Activated naive CD4-positive, alpha-beta T cell treated with anti-CD3 and anti-CD28 coated beads, Interleukin-2, amount 10 ng/mL, durations not matched to agents 7 days and 5 days (primary cell): ENCODE data around the gene ACSS1.
A peak's percentile ranks its signal among the peaks of the same experiment; 100 is the strongest.

Experiments
- CTCF ChIA-PET: fragments of 350-600 bp; sonication (Branson Sonifier 250); formaldehyde crosslinking; loops from one replicate; lab custom pipeline; 2021; ENCODE audit warnings: antibody characterized with exemption; lab: Charles Lee
- DNase-seq: peaks from one replicate; pipeline ENCODE4 v3.0.0-alpha.2; 2020
- H3K27ac Mint-ChIP-seq: one replicate; pipeline ENCODE4 v1.8.0; 2021; ENCODE audit warnings: mild to moderate bottlenecking, moderate library complexity, mixed read lengths
- H3K27me3 Mint-ChIP-seq: one replicate; pipeline ENCODE4 v1.8.0; 2021; ENCODE audit warnings: mild to moderate bottlenecking, mixed read lengths
- H3K36me3 Mint-ChIP-seq: one replicate; pipeline ENCODE4 v1.8.0; 2021; ENCODE audit warnings: mixed read lengths
- H3K4me1 Mint-ChIP-seq: one replicate; pipeline ENCODE4 v1.8.0; 2021; ENCODE audit warnings: mixed read lengths
- H3K4me3 Mint-ChIP-seq: one replicate; pipeline ENCODE4 v1.8.0; 2021; ENCODE audit warnings: mild to moderate bottlenecking, moderate library complexity, mixed read lengths
- H3K9me3 Mint-ChIP-seq: one replicate; pipeline ENCODE4 v1.8.0; 2021; ENCODE audit warnings: mixed read lengths

Gene ACSS1

GRCh38 chr20:25059866-25060465, 2.0 kb upstream of the ACSS1 start:
- Mint-ChIP-seq H3K4me3 (no peak overlapping the region), H3K9me3 (no peaks in the 10 kb centered on the region), H3K27me3 (peaks cover 62% of the 10 kb centered on the region), H3K4me1 (peaks cover 27% of the 10 kb centered on the region), H3K27ac (no peak overlapping the region), H3K36me3 (peaks cover 11% of the 10 kb centered on the region)
- peak; percentile 12 for DNase-seq
- CTCF ChIA-PET, result interaction anchor here (1.0 to 12.3 kb wide), 2 partner anchors 63 to 129 kb away, joined by 3 to 184 read pairs; no protein-coding TSS in a partner anchor

GRCh38 chr20:25058847-25059810, 1.2 kb upstream of the ACSS1 start:
- Mint-ChIP-seq H3K27me3 (peaks cover 53% of the 10 kb centered on the region), H3K27ac (peak overlapping the region; percentile 86), H3K4me1 (peaks cover 36% of the 10 kb centered on the region), H3K9me3 (no peaks in the 10 kb centered on the region), H3K36me3 (peaks cover 20% of the 10 kb centered on the region), H3K4me3 (peak overlapping the region; percentile 72)
- DNase-seq, result peak; percentile 22
- CTCF ChIA-PET, result interaction anchor here (1.0 to 12.3 kb wide), 2 partner anchors 62 to 128 kb away, joined by 3 to 184 read pairs; no protein-coding TSS in a partner anchor

GRCh38 chr20:25057234-25058050, 497 bp downstream of the ACSS1 start:
- H3K4me1 Mint-ChIP-seq, result peaks cover 49% of the 10 kb centered on the region
- no peaks in the 10 kb centered on the region for H3K9me3 Mint-ChIP-seq
- H3K27me3 Mint-ChIP-seq, result peaks cover 36% of the 10 kb centered on the region
- CTCF ChIA-PET, result interaction anchor here (0.6 to 12.3 kb wide), 3 partner anchors 61 to 223 kb away, joined by 3 to 184 read pairs (median 3); no protein-coding TSS in a partner anchor
- peaks cover 27% of the 10 kb centered on the region for H3K36me3 Mint-ChIP-seq
- peak; percentile 84 for DNase-seq
- H3K4me3 Mint-ChIP-seq, result peak overlapping the region; percentile 87
- peak overlapping the region; percentile 95 for H3K27ac Mint-ChIP-seq

- Mint-ChIP-seq H3K9me3 (no peaks in the 10 kb centered on the region), H3K27ac (peak overlapping the region; percentile 95), H3K4me3 (peak overlapping the region; percentile 87), H3K27me3 (peaks cover 30% of the 10 kb centered on the region), H3K36me3 (peaks cover 29% of the 10 kb centered on the region), H3K4me1 (peaks cover 55% of the 10 kb centered on the region)
- CTCF ChIA-PET, result interaction anchor here (0.6 to 12.3 kb wide), 3 partner anchors 60 to 222 kb away, joined by 3 to 184 read pairs (median 3); no protein-coding TSS in a partner anchor
- DNase-seq, result no peak
Measured at GRCh38 chr20:25056690-25057233, 1.2 kb downstream of the ACSS1 start.

- Mint-ChIP-seq H3K36me3 (peaks cover 29% of the 10 kb centered on the region), H3K27me3 (peaks cover 21% of the 10 kb centered on the region), H3K9me3 (no peaks in the 10 kb centered on the region), H3K27ac (peak overlapping the region; percentile 95), H3K4me3 (peak overlapping the region; percentile 87), H3K4me1 (peaks cover 56% of the 10 kb centered on the region)
- CTCF ChIA-PET, result interaction anchor here (12.3 kb wide), 1 partner anchor 59 kb away, joined by 184 read pairs; no protein-coding TSS in a partner anchor
- DNase-seq, result peak; percentile 19
Measured at GRCh38 chr20:25055711-25056495, 2.0 kb downstream of the ACSS1 start.

- peaks cover 29% of the 10 kb centered on the region for H3K36me3 Mint-ChIP-seq
- CTCF ChIA-PET, result interaction anchor here (12.3 kb wide), 1 partner anchor 58 kb away, joined by 184 read pairs; no protein-coding TSS in a partner anchor
- H3K27me3 Mint-ChIP-seq, result peaks cover 13% of the 10 kb centered on the region
- peak overlapping the region; percentile 19 for H3K27ac Mint-ChIP-seq
- no peaks in the 10 kb centered on the region for H3K9me3 Mint-ChIP-seq
- H3K4me1 Mint-ChIP-seq, result peaks cover 55% of the 10 kb centered on the region
- DNase-seq, result peak; percentile 7
- peak overlapping the region; percentile 87 for H3K4me3 Mint-ChIP-seq
Measured at GRCh38 chr20:25054995-25055629, 2.8 kb downstream of the ACSS1 start.

- Mint-ChIP-seq H3K4me1 (peaks cover 52% of the 10 kb centered on the region), H3K27ac (no peak overlapping the region), H3K27me3 (peaks cover 5% of the 10 kb centered on the region), H3K4me3 (no peak overlapping the region), H3K9me3 (no peaks in the 10 kb centered on the region), H3K36me3 (peaks cover 29% of the 10 kb centered on the region)
- CTCF ChIA-PET, result interaction anchor here (12.3 kb wide), 1 partner anchor 58 kb away, joined by 184 read pairs; no protein-coding TSS in a partner anchor
- DNase-seq, result no peak
Measured at GRCh38 chr20:25054096-25054820, 3.7 kb downstream of the ACSS1 start.

- Mint-ChIP-seq H3K9me3 (no peaks in the 10 kb centered on the region), H3K4me3 (no peak overlapping the region), H3K4me1 (peaks cover 48% of the 10 kb centered on the region), H3K36me3 (peaks cover 29% of the 10 kb centered on the region), H3K27me3 (no peaks in the 10 kb centered on the region), H3K27ac (peak overlapping the region; percentile 31)
- peak; percentile 12 for DNase-seq
- CTCF ChIA-PET, result no interaction called here
Measured at GRCh38 chr20:25053255-25054031, 4.5 kb downstream of the ACSS1 start.

GRCh38 chr20:25052255-25053194, 5.4 kb downstream of the ACSS1 start:
- no peak overlapping the region for H3K27ac Mint-ChIP-seq
- CTCF ChIA-PET, result no interaction called here
- DNase-seq, result no peak
- H3K9me3 Mint-ChIP-seq, result no peaks in the 10 kb centered on the region
- H3K27me3 Mint-ChIP-seq, result no peaks in the 10 kb centered on the region
- H3K4me1 Mint-ChIP-seq, result peaks cover 52% of the 10 kb centered on the region
- no peak overlapping the region for H3K4me3 Mint-ChIP-seq
- peaks cover 34% of the 10 kb centered on the region for H3K36me3 Mint-ChIP-seq

- H3K4me1 Mint-ChIP-seq, result peaks cover 52% of the 10 kb centered on the region
- H3K9me3 Mint-ChIP-seq, result no peaks in the 10 kb centered on the region
- peak; percentile 13 for DNase-seq
- H3K27me3 Mint-ChIP-seq, result no peaks in the 10 kb centered on the region
- CTCF ChIA-PET, result no interaction called here
- peaks cover 42% of the 10 kb centered on the region for H3K36me3 Mint-ChIP-seq
- no peak overlapping the region for H3K4me3 Mint-ChIP-seq
- no peak overlapping the region for H3K27ac Mint-ChIP-seq
Measured at GRCh38 chr20:25051386-25052155, 6.4 kb downstream of the ACSS1 start.
